IMR-90 (cell line): ENCODE results near the gene TAF11. TPM values are rescaled to one million over a fixed set of nuclear protein-coding genes. Genes with fewer than 3 reads are reported as not detected.

Experiments
- ATAC-seq: fragments of 200-7000 bp; cut with Tn5 transposase; 2 replicates; pipeline ENCODE4 v1.9.1; 2020; ENCODE audit warnings: low read depth, mild to moderate bottlenecking, moderate library complexity
- BruUV-seq: library from RNA; stranded (reverse); fragments of 400-500 nt; replicated peaks from 2 replicates; lab custom pipeline; 2021; lab: Mats Ljungman, UMichigan
- CTCF ChIA-PET: fragments of 300-600 bp; formaldehyde crosslinking; extraction: SDS; loops from one replicate; lab custom pipeline; 2021; ENCODE audit warnings: antibody characterized with exemption; lab: Yijun Ruan, JAX
- POLR2A ChIA-PET: fragments of 300-600 bp; sonication (Branson Sonifier 250); formaldehyde crosslinking; loops from one replicate; lab custom pipeline; 2022; ENCODE audit warnings: antibody characterized with exemption; ENCODE audit not compliant: unreplicated experiment; lab: Charles Lee
- DNase-seq: peaks from one replicate; pipeline ENCODE4 v3.0.0; 2013
- H2AFZ ChIP-seq: replicated peaks from 2 replicates; pipeline ENCODE3; 2013; ENCODE audit warnings: low read length, mild to moderate bottlenecking; ENCODE audit not compliant: poor library complexity
- H2AK5ac ChIP-seq: 2 replicates; pipeline ENCODE4 v1.6.1; 2013; ENCODE audit warnings: low read depth, low read length, inconsistent platforms
- H2AK9ac ChIP-seq: replicated peaks from 2 replicates; pipeline ENCODE3; 2013; ENCODE audit warnings: mild to moderate bottlenecking, low read depth, low read length, moderate library complexity; ENCODE audit not compliant: poor library complexity
- H2BK120ac ChIP-seq: 2 replicates; pipeline ENCODE4 v1.6.1; 2013; ENCODE audit warnings: low read depth, low read length, inconsistent platforms
- H2BK15ac ChIP-seq: 3 replicates; pipeline ENCODE4 v1.6.1; 2013; ENCODE audit warnings: low read depth, low read length, inconsistent platforms
- H2BK20ac ChIP-seq: 2 replicates; pipeline ENCODE4 v1.6.1; 2013; ENCODE audit warnings: low read depth, mild to moderate bottlenecking, inconsistent platforms, low read length, moderate library complexity
- H2BK5ac ChIP-seq: 2 replicates; pipeline ENCODE4 v1.6.1; 2013; ENCODE audit warnings: mild to moderate bottlenecking, low read depth, low read length, inconsistent platforms; ENCODE audit not compliant: poor library complexity, severe bottlenecking
- H3K14ac ChIP-seq: replicated peaks from 2 replicates; pipeline ENCODE4 v1.6.1; 2013; ENCODE audit warnings: low read depth, low read length, inconsistent platforms
- H3K18ac ChIP-seq: 2 replicates; pipeline ENCODE4 v1.6.1; 2013; ENCODE audit warnings: low read depth, low read length, control low read depth
- H3K23ac ChIP-seq: 2 replicates; pipeline ENCODE4 v1.6.1; 2013; ENCODE audit warnings: low read depth, low read length, inconsistent platforms
- H3K27ac ChIP-seq: 2 replicates; pipeline ENCODE4 v1.5.1; 2013; ENCODE audit warnings: mild to moderate bottlenecking, control low read depth, low read length; ENCODE audit not compliant: insufficient read depth
- H3K27me3 ChIP-seq: 2 replicates; pipeline ENCODE4 v1.6.1; 2013; ENCODE audit warnings: low read length; ENCODE audit not compliant: control insufficient read depth, insufficient read depth
- H3K36me3 ChIP-seq: 2 replicates; pipeline ENCODE4 v1.6.1; 2013; ENCODE audit warnings: low read length, mixed read lengths; ENCODE audit not compliant: control insufficient read depth, insufficient read depth
- H3K4ac ChIP-seq: 2 replicates; pipeline ENCODE4 v1.6.1; 2013; ENCODE audit warnings: low read depth, low read length, inconsistent platforms
- H3K4me1 ChIP-seq: 2 replicates; pipeline ENCODE4 v1.6.1; 2013; ENCODE audit warnings: low read length, mixed read lengths; ENCODE audit not compliant: control insufficient read depth, insufficient read depth
- H3K4me2 ChIP-seq: 2 replicates; pipeline ENCODE4 v1.6.1; 2013; ENCODE audit warnings: low read depth, mild to moderate bottlenecking, control low read depth, low read length, moderate library complexity
- H3K4me3 ChIP-seq: 2 replicates; pipeline ENCODE4 v1.5.1; 2013; ENCODE audit warnings: low read depth, mild to moderate bottlenecking, control low read depth, low read length, moderate library complexity; ENCODE audit not compliant: insufficient read depth
- H3K56ac ChIP-seq: 2 replicates; pipeline ENCODE4 v1.6.1; 2013; ENCODE audit warnings: low read length, inconsistent platforms; ENCODE audit not compliant: insufficient read depth; ENCODE audit errors: extremely low read depth
- H3K79me1 ChIP-seq, 2 experiments: 2 replicates each; pipeline ENCODE4 v1.6.1; 2013; ENCODE audit warnings: low read length in 2 of 2, inconsistent platforms in 1 of 2, low read depth in 1 of 2
- H3K9ac ChIP-seq: 2 replicates; pipeline ENCODE4 v1.6.1; 2013; ENCODE audit warnings: low read depth, low read length, control low read depth
- H3K9me1 ChIP-seq: 2 replicates; pipeline ENCODE4 v1.6.1; 2013; ENCODE audit warnings: low read length, inconsistent platforms; ENCODE audit not compliant: insufficient read depth
- H3K9me3 ChIP-seq: 2 replicates; pipeline ENCODE4 v1.6.1; 2013; ENCODE audit warnings: low read length; ENCODE audit not compliant: control insufficient read depth, insufficient read depth
- H4K20me1 ChIP-seq: 2 replicates; pipeline ENCODE4 v1.6.1; 2013; ENCODE audit warnings: low read length, inconsistent platforms; ENCODE audit not compliant: insufficient read depth
- H4K5ac ChIP-seq: 2 replicates; pipeline ENCODE4 v1.6.1; 2013; ENCODE audit warnings: mild to moderate bottlenecking, low read depth, low read length, control low read depth
- H4K8ac ChIP-seq, 2 experiments: 2 replicates each; pipeline ENCODE4 v1.6.1; 2013; ENCODE audit warnings: low read depth in 2 of 2, low read length in 2 of 2, control low read depth in 1 of 2, inconsistent platforms in 1 of 2
- H4K91ac ChIP-seq: 2 replicates; pipeline ENCODE4 v1.6.1; 2013; ENCODE audit warnings: low read depth, low read length, inconsistent platforms; ENCODE audit not compliant: insufficient read depth
- BHLHE40 ChIP-seq: fragments of 150-350 bp; IDR thresholded peaks from 2 replicates; pipeline ENCODE4 v1.6.1; 2016; ENCODE audit warnings: mild to moderate bottlenecking, low read depth, low read length
- CEBPB ChIP-seq: IDR thresholded peaks from 2 replicates; pipeline ENCODE4 v1.6.1; 2012; ENCODE audit warnings: low read depth, low read length, improper control_type of control experiment
- FOS ChIP-seq: fragments of 150-350 bp; IDR thresholded peaks from 2 replicates; pipeline ENCODE4 v1.6.1; 2016; ENCODE audit warnings: low read depth, low read length
- MAFK ChIP-seq: IDR thresholded peaks from 2 replicates; pipeline ENCODE4 v1.6.1; 2012; ENCODE audit warnings: low read depth, low read length, improper control_type of control experiment
- MXI1 ChIP-seq: IDR thresholded peaks from 2 replicates; pipeline ENCODE4 v1.6.1; 2012; ENCODE audit warnings: low read depth, mild to moderate bottlenecking, low read length, moderate library complexity, borderline replicate concordance
- POLR2A ChIP-seq: IDR thresholded peaks from 2 replicates; pipeline ENCODE4 v1.6.1; 2012; ENCODE audit warnings: mild to moderate bottlenecking, low read depth, low read length
- RCOR1 ChIP-seq: IDR thresholded peaks from 2 replicates; pipeline ENCODE4 v1.6.1; 2012; ENCODE audit warnings: mild to moderate bottlenecking, low read length, improper control_type of control experiment; ENCODE audit not compliant: insufficient replicate concordance
- WGBS, 2 experiments: methylation state at CpG; one replicate each; pipeline versions ENCODE4 v1.1.5 to v1.1.7; 2013; ENCODE audit warnings: missing lambda C conversion rate in 2 of 2; ENCODE audit not compliant: insufficient read length in 1 of 2; ENCODE audit errors: extremely low coverage in 2 of 2; 5-methylcytosine and 5-hydroxymethylcytosine counted together
- dilution Hi-C: fragments of 300-500 bp; cut with HindIII; formaldehyde crosslinking; loops from one replicate; pipeline ENCODE4 v1.14.3; 2018; ENCODE audit warnings: low sequenced_read_pairs; ENCODE audit not compliant: unreplicated experiment
- in situ Hi-C: fragments of 300-500 bp; cut with MboI; formaldehyde crosslinking; loops from 3 replicates; pipeline ENCODE4 v1.14.3; 2019; ENCODE audit warnings: low sequenced_read_pairs, inconsistent platforms, mixed read lengths
- intact Hi-C: fragments of 100-400 bp; cut with micrococcal nuclease; formaldehyde crosslinking; loops from 2 replicates; pipeline ENCODE4 v1.10.0; 2022
- polyA plus RNA-seq, 3 experiments: library from polyadenylated mRNA; depleted of rRNA; stranded (reverse); fragments of >200 nt; gene quantifications; 2 replicates each; pipeline ENCODE4 v1.2.3, GENCODE V29; 2012; ENCODE audit warnings: low replicate concordance in 1 of 3
- total RNA-seq: library from RNA; depleted of rRNA; stranded (reverse); fragments of >200 nt; gene quantifications from 2 replicates; pipeline ENCODE4 v1.2.3, GENCODE V29; 2012
- TF ChIP-seq, protein P1 (sequence below): fragments of 150-350 bp; IDR thresholded peaks from 2 replicates; pipeline ENCODE4 v1.6.1; 2017; ENCODE audit warnings: mild to moderate bottlenecking, antibody characterized with exemption, low read length, low read depth

TAF11 gene
- total and polyA plus RNA-seq, 2 of the 4 experiments (the other 2 are of a cell fraction): 12.7 to 23.3 TPM

DNA sequence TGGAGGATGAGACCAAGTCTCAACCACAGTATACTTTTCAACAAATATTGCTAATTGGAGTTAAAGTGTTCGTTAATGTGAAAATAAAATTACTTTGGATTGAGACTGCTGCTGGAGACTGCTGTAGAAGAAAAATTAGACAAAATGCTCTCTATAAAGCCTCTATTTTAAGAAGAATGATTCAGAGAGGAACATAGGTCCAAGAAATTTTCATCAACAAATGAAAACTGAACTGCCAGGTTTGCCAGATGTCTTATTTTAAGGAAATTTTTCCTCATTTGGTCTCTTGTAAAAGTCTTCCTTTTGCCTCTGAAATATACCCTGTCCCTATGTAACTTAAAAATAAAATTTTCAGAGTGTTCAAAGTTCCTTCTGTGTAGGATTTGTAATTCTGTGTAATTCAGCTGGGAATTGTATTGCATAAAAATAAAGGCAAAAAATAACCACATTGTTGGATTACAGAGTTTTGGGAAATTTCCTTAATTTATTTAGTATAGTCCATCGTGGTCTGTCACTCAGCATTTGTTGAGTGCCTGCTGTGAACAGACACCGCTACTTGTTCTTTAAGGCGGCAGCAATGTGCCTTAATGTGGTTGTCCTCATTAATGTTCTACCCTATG is 28.6 kb upstream of the TAF11 start:
- Histone ChIP-seq H2AK9ac (no peak overlapping the region), H2BK120ac (no peak overlapping the region), H4K91ac (no peak overlapping the region), H3K9me1 (peaks cover 9% of the 10 kb centered on the region), H3K18ac (no peak overlapping the region), H3K27ac (no peak overlapping the region), H2AFZ (no peak overlapping the region), H3K27me3 (peaks cover 3% of the 10 kb centered on the region; the same call in 1 of the 2 replicates), H4K8ac (no peak overlapping the region), H3K79me1 (peaks cover 12 to 23% of the 10 kb centered on the region in 2 experiments), H2BK5ac (no peak overlapping the region), H3K23ac (no peak overlapping the region), H3K4me1 (peaks cover 5% of the 10 kb centered on the region), H3K36me3 (no peaks in the 10 kb centered on the region), H2BK15ac (no peak overlapping the region), H2AK5ac (no peak overlapping the region), H3K56ac (no peak overlapping the region), H3K9me3 (no peaks in the 10 kb centered on the region), H3K14ac (no peak overlapping the region), H2BK20ac (no peak overlapping the region), H4K5ac (no peak overlapping the region), H3K4me3 (no peak overlapping the region), H4K20me1 (peaks cover 37% of the 10 kb centered on the region), H3K9ac (no peak overlapping the region), H3K4ac (no peak overlapping the region), H3K4me2 (no peak overlapping the region)
- in situ Hi-C loops (no loop called here), intact Hi-C loops (no loop called here), dilution Hi-C loops (no loop called here)
- WGBS, 2 experiments: no CpG with 5 or more reads among the region's 4 CpGs
- ChIA-PET POLR2A (no interaction called here), CTCF (no interaction called here)
- ATAC-seq: no peak
- BruUV-seq: no TSS peak
- peak; percentile 34 for DNase-seq
- TF ChIP-seq, protein P1, sequence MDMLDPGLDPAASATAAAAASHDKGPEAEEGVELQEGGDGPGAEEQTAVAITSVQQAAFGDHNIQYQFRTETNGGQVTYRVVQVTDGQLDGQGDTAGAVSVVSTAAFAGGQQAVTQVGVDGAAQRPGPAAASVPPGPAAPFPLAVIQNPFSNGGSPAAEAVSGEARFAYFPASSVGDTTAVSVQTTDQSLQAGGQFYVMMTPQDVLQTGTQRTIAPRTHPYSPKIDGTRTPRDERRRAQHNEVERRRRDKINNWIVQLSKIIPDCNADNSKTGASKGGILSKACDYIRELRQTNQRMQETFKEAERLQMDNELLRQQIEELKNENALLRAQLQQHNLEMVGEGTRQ: no peak
- TF ChIP-seq FOS (no peak), MXI1 (no peak), RCOR1 (no peak), CEBPB (no peak), POLR2A (no peak), BHLHE40 (no peak), MAFK (no peak)
